Motor neuron (in vitro differentiated cells): Measurements from ENCODE around the gene FAT1. TPM values are rescaled to one million over a fixed set of nuclear protein-coding genes. Genes with fewer than 3 reads are reported as not detected.

ENCODE experiments used
- ATAC-seq, 8 experiments: fragments of 200-7000 bp; cut with Tn5 transposase; replicated peaks in 6 of 8; 2 replicates each; pipeline ENCODE4 v1.8.0; 2021; ENCODE audit warnings: mild to moderate bottlenecking in 8 of 8, moderate library complexity in 8 of 8
- H3K27ac ChIP-seq, 2 donors: fragments of 250-450 bp; sonication (Bioruptor Pico); 2 replicates each; pipeline ENCODE4 v1.9.0; 2021; ENCODE audit warnings: antibody characterized with exemption in 2 of 2, mild to moderate bottlenecking in 2 of 2, moderate library complexity in 1 of 2
- H3K4me1 ChIP-seq, 2 donors: fragments of 250-450 bp; sonication (Bioruptor Pico); replicated peaks in 1 of 2; 2 replicates each; pipeline ENCODE4 v1.6.1; 2021; ENCODE audit warnings: antibody characterized with exemption in 2 of 2, mild to moderate bottlenecking in 2 of 2, moderate library complexity in 1 of 2
- H3K4me3 ChIP-seq, 5 donors: fragments of 250-450 bp; sonication (Bioruptor Pico); 2 replicates each; pipeline ENCODE4 v1.9.0; 2021; ENCODE audit warnings: antibody characterized with exemption in 5 of 5, mild to moderate bottlenecking in 5 of 5, moderate library complexity in 4 of 5
- WGBS, 10 experiments: fragments of 450-650 bp; shearing (Covaris generic); methylation state at CpG; one replicate each; pipeline ENCODE4 v1.0.0; 2022; 5-methylcytosine and 5-hydroxymethylcytosine counted together
- in situ Hi-C, 9 experiments: fragments of 400-800 bp; cut with MboI; loops; one replicate each; pipeline ENCODE4 v1.15.0; 2021; ENCODE audit warnings: low sequenced_read_pairs in 9 of 9, low pct_unique_long_range_greater_than_20kb in 2 of 9; ENCODE audit not compliant: unreplicated experiment in 9 of 9
- total RNA-seq, 8 experiments: library from RNA; unstranded; fragments of 300-600 nt; gene quantifications; 2 replicates each; pipeline versions ENCODE4 v1.2.3 to v1.2.4, GENCODE V29; 2022

Gene FAT1
- total RNA-seq, 8 experiments from 2014 or later, result 32.4 to 176 (median 62.8) TPM

GRCh38 chr4:186580669-186581068, 143.0 kb downstream of the FAT1 start:
- ATAC-seq, result no peak
- in situ Hi-C loops, result loop anchor here in 6 of 9 experiments (10.0 to 25.0 kb wide), 3 partner anchors 268 to 293 kb away; no protein-coding TSS in a partner anchor
- no peaks in the 10 kb centered on the region for H3K4me1 ChIP-seq
- WGBS, 10 experiments, result 56 to 100% (median 100%) methylated on average over 1 of the region's 1 CpG; no CpG with 5 or more reads in 5 of the 10 experiments
- no peak overlapping the region for H3K27ac ChIP-seq
- H3K4me3 ChIP-seq, result no peak overlapping the region

- ATAC-seq, result peak; percentile 41 to 96 (median 78)
- Histone ChIP-seq H3K4me1 (peaks cover 0 to 10% of the 10 kb centered on the region in 2 donors), H3K27ac (peak overlapping the region in 1 of 2 donors; percentile 39), H3K4me3 (peak overlapping the region in 1 of 5 donors; percentile 4)
- 14 to 86% (median 65%) methylated on average over 1 to 13 of the region's 23 CpGs for WGBS, 10 experiments
- in situ Hi-C loops, result loop anchor here in 1 of 9 experiments (25.0 kb wide), 1 partner anchor 233 kb away; no protein-coding TSS in a partner anchor
Observed at GRCh38 chr4:186570193-186570996, 153.3 kb downstream of the FAT1 start.

GRCh38 chr4:186569533-186570192, 154.0 kb downstream of the FAT1 start:
- peak in 1 of 8 experiments; percentile 43 for ATAC-seq
- Histone ChIP-seq H3K27ac (peak overlapping the region in 1 of 2 donors; percentile 39), H3K4me1 (peaks cover 0 to 10% of the 10 kb centered on the region in 2 donors), H3K4me3 (peak overlapping the region in 1 of 5 donors; percentile 4)
- WGBS, 10 experiments, result 29 to 80% (median 79%) methylated on average over 1 to 5 of the region's 10 CpGs; no CpG with 5 or more reads in 5 of the 10 experiments
- in situ Hi-C loops, result loop anchor here in 1 of 9 experiments (25.0 kb wide), 1 partner anchor 232 kb away; no protein-coding TSS in a partner anchor

GRCh38 chr4:186566068-186566467, 157.6 kb downstream of the FAT1 start:
- in situ Hi-C loops, result loop anchor here in 1 of 9 experiments (25.0 kb wide), 1 partner anchor 229 kb away; no protein-coding TSS in a partner anchor
- WGBS, 10 experiments, result 68 to 100% (median 90%) methylated on average over 2 to 7 of the region's 7 CpGs
- ATAC-seq, result no peak
- Histone ChIP-seq H3K4me1 (peaks cover 0 to 10% of the 10 kb centered on the region in 2 donors), H3K27ac (no peak overlapping the region), H3K4me3 (no peak overlapping the region)

- Histone ChIP-seq H3K4me1 (no peaks in the 10 kb centered on the region), H3K27ac (no peak overlapping the region), H3K4me3 (no peak overlapping the region)
- WGBS, 10 experiments, result 55 to 93% (median 79%) methylated on average over 3 to 11 of the region's 11 CpGs; no CpG with 5 or more reads in 1 of the 10 experiments
- no peak for ATAC-seq
- in situ Hi-C loops, result loop anchor here in 1 of 9 experiments (25.0 kb wide), 1 partner anchor 226 kb away; no protein-coding TSS in a partner anchor
Observed at GRCh38 chr4:186563761-186564160, 159.9 kb downstream of the FAT1 start.

GRCh38 chr4:186561748-186562147, 161.9 kb downstream of the FAT1 start:
- no peak overlapping the region for H3K4me3 ChIP-seq
- WGBS, 10 experiments, result 0 to 100% (median 65%) methylated on average over 1 of the region's 1 CpG; no CpG with 5 or more reads in 2 of the 10 experiments
- no peak overlapping the region for H3K27ac ChIP-seq
- H3K4me1 ChIP-seq, result no peaks in the 10 kb centered on the region
- in situ Hi-C loops, result loop anchor here in 1 of 9 experiments (25.0 kb wide), 1 partner anchor 224 kb away; no protein-coding TSS in a partner anchor
- ATAC-seq, result no peak

GRCh38 chr4:186560647-186561046, 163.0 kb downstream of the FAT1 start:
- no peaks in the 10 kb centered on the region for H3K4me1 ChIP-seq
- H3K4me3 ChIP-seq, result no peak overlapping the region
- 61 to 100% (median 80%) methylated on average over 1 to 3 of the region's 3 CpGs; no CpG with 5 or more reads in 1 of the 10 experiments for WGBS, 10 experiments
- H3K27ac ChIP-seq, result no peak overlapping the region
- in situ Hi-C loops, result loop anchor here in 1 of 9 experiments (25.0 kb wide), 1 partner anchor 223 kb away; no protein-coding TSS in a partner anchor
- no peak for ATAC-seq

GRCh38 chr4:186557486-186557885, 166.2 kb downstream of the FAT1 start:
- in situ Hi-C loops, result loop anchor here in 1 of 9 experiments (25.0 kb wide), 1 partner anchor 220 kb away; no protein-coding TSS in a partner anchor
- no peak overlapping the region for H3K4me3 ChIP-seq
- H3K4me1 ChIP-seq, result no peaks in the 10 kb centered on the region
- H3K27ac ChIP-seq, result no peak overlapping the region
- ATAC-seq, result peak in 6 of 8 experiments; percentile 25 to 95 (median 86)
- WGBS, 10 experiments, result 0 to 63% (median 52%) methylated on average over 1 to 3 of the region's 3 CpGs; no CpG with 5 or more reads in 1 of the 10 experiments

- Histone ChIP-seq H3K4me3 (no peak overlapping the region), H3K27ac (no peak overlapping the region), H3K4me1 (no peaks in the 10 kb centered on the region)
- in situ Hi-C loops, result loop anchor here in 1 of 9 experiments (25.0 kb wide), 1 partner anchor 220 kb away; no protein-coding TSS in a partner anchor
- WGBS, 10 experiments, result 16 to 84% (median 54%) methylated on average over 2 to 7 of the region's 7 CpGs
- ATAC-seq, result no peak
Observed at GRCh38 chr4:186557061-186557460, 166.6 kb downstream of the FAT1 start.

- peak in 6 of 8 experiments; percentile 62 to 81 (median 70) for ATAC-seq
- Histone ChIP-seq H3K4me1 (no peaks in the 10 kb centered on the region), H3K27ac (no peak within 1 kb of the TSS), H3K4me3 (peak within 1 kb of the TSS; percentile 39 to 47 (median 43))
- 0 to 50% (median 4%) methylated on average over 1 to 18 of the region's 91 CpGs; no CpG with 5 or more reads in 4 of the 10 experiments for WGBS, 10 experiments
- in situ Hi-C loops, result loop anchor here in 1 of 9 experiments (25.0 kb wide), 1 partner anchor 218 kb away; no protein-coding TSS in a partner anchor
Observed at GRCh38 chr4:186554914-186555827, 168.5 kb downstream of the FAT1 start, which contains the start of gene MTNR1A. Gene MTNR1A (minus strand): TSS chr4:186555567. CDS start chr4:186555365, 202 bp downstream.

- in situ Hi-C loops, result loop anchor here in 1 of 9 experiments (25.0 kb wide), 1 partner anchor 217 kb away; no protein-coding TSS in a partner anchor
- H3K4me1 ChIP-seq, result no peaks in the 10 kb centered on the region
- peak in 5 of 8 experiments; percentile 8 to 59 (median 24) for ATAC-seq
- no peak overlapping the region for H3K27ac ChIP-seq
- WGBS, 10 experiments, result 0 to 40% (median 13%) methylated on average over 1 to 11 of the region's 12 CpGs; no CpG with 5 or more reads in 2 of the 10 experiments
- peak overlapping the region; percentile 39 to 47 (median 43) for H3K4me3 ChIP-seq
Observed at GRCh38 chr4:186554539-186554913, 169.1 kb downstream of the FAT1 start.
